ENCODE data around the gene SLC4A9.

SLC4A9 gene

GRCh38 chr5:140424135-140424534, 64.1 kb downstream of the SLC4A9 start:
- no peak overlapping the region for H3K27ac ChIP-seq (ENCODE audit: extremely low read depth, low read depth, low read length)
- TF ChIP-seq ZNF580 (tag by site-specific recombination; IDR thresholded peaks at IDR 0.05) (no peak), HOXA7 (CRISPR knock-in tag; IDR thresholded peaks at IDR 0.05; ENCODE audit: borderline replicate concordance) (no peak), ZNF843 (tag by site-specific recombination; IDR thresholded peaks at IDR 0.05) (no peak), ZNF560 (tag by site-specific recombination; IDR thresholded peaks at IDR 0.05; ENCODE audit: borderline replicate concordance) (no peak), ZBTB6 (tag by site-specific recombination; IDR thresholded peaks at IDR 0.05) (no peak)
- no peaks in the 10 kb centered on the region for H3K9me3 ChIP-seq (ENCODE audit: control insufficient read depth, insufficient read depth, low read depth, low read length)
- peaks cover 3% of the 10 kb centered on the region; the same call in 1 of the 2 replicates for H3K4me1 ChIP-seq (ENCODE audit: control insufficient read depth, insufficient read depth, low read length)
- CTCF ChIA-PET, result interaction anchor here (1.6 kb wide), 1 partner anchor 211 kb away, joined by 3 read pairs; no protein-coding TSS in a partner anchor
- POLR2A ChIA-PET, result no interaction called here
- no peak overlapping the region for H3K4me3 ChIP-seq (ENCODE audit: low read depth, low read length)
- peaks cover 0 to 4% of the 10 kb centered on the region in 2 experiments; a peak in 1 of 3 replicates for H3K36me3 ChIP-seq (ENCODE audit: control insufficient read depth in 2 of 2, insufficient read depth in 1 of 2, low read length in 2 of 2)
